HEK293T (cell line): ENCODE results near the gene CSNK1G3.

Experiments
- ELF4 ChIP-seq: fragments of 450-650 bp; IDR thresholded peaks from 2 replicates; pipeline ENCODE4 v1.6.1; 2017; ENCODE audit warnings: antibody characterized with exemption
- NFRKB ChIP-seq: fragments of 450-650 bp; IDR thresholded peaks from 2 replicates; pipeline ENCODE4 v1.6.1; 2016; ENCODE audit warnings: mild to moderate bottlenecking, moderate library complexity
- ZNF384 ChIP-seq: fragments of 450-650 bp; IDR thresholded peaks from 2 replicates; pipeline ENCODE4 v1.6.1; 2016

DNA sequence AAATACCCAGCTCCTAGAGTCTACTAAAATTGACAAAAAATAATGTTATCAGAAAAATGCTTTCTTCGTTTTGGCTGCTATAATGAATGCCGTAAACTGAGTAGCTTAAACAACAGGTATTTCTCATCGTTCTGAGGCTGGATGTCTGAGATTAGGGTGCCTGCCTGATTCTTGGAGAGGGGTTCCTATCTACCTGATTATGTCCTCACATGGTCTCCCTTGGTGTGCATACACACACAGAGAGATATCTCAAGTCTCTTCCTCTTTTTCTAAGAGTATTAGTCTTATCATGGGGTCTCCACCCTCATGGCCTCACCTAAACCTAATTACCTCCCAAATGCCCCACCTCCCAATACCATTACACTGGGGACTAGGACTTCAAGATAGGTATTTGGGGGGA is 40.6 kb upstream of the CSNK1G3 start:
- no peak for TF ChIP-seq ZNF384
- no peak for TF ChIP-seq ELF4
- TF ChIP-seq NFRKB, result no peak
